H1 (cell line): Measurements from ENCODE around the gene SATB2. TPM values are rescaled to one million over a fixed set of nuclear protein-coding genes. Genes with fewer than 3 reads are reported as not detected.

Experiments
- CTCF ChIA-PET: fragments of 300-600 bp; sonication (Branson Sonifier 250); formaldehyde crosslinking; loops from one replicate; lab custom pipeline; 2021; ENCODE audit not compliant: partially characterized antibody; lab: Charles Lee
- POLR2A ChIA-PET: fragments of 300-600 bp; sonication (Branson Sonifier 250); formaldehyde crosslinking; loops from one replicate; lab custom pipeline; 2021; ENCODE audit warnings: inconsistent platforms; ENCODE audit not compliant: partially characterized antibody; lab: Charles Lee
- DNase-seq, 2 experiments: peaks; one replicate each; pipeline versions ENCODE4 v3.0.0 to v3.0.0-alpha.2; 2010 to 2022; ENCODE audit warnings: low spot score in 2 of 2, low read depth in 1 of 2, mixed read lengths in 1 of 2
- FAIRE-seq: peaks from 2 replicates; lab custom pipeline; 2011; peaks lifted over from hg19 to GRCh38; lab: Jason Lieb, UNC
- H2AFZ ChIP-seq: 2 replicates; pipeline ENCODE4 v1.8.1; 2012; ENCODE audit warnings: low read length, inconsistent platforms
- H2AK5ac ChIP-seq: 2 replicates; pipeline ENCODE4 v1.6.1; 2013; ENCODE audit warnings: low read depth, low read length
- H2BK120ac ChIP-seq: replicated peaks from 2 replicates; pipeline ENCODE3; 2013; ENCODE audit warnings: low read depth, low read length, inconsistent platforms
- H2BK12ac ChIP-seq: 2 replicates; pipeline ENCODE4 v1.6.1; 2013; ENCODE audit warnings: low read depth, low read length
- H2BK15ac ChIP-seq: 2 replicates; pipeline ENCODE4 v1.6.1; 2013; ENCODE audit warnings: low read length
- H2BK20ac ChIP-seq: 2 replicates; pipeline ENCODE4 v1.6.1; 2013; ENCODE audit warnings: low read length
- H2BK5ac ChIP-seq: 2 replicates; pipeline ENCODE4 v1.6.1; 2013; ENCODE audit warnings: low read depth, low read length
- H3K14ac ChIP-seq: 2 replicates; pipeline ENCODE4 v1.6.1; 2013; ENCODE audit warnings: inconsistent platforms; ENCODE audit not compliant: insufficient read length
- H3K18ac ChIP-seq: 2 replicates; pipeline ENCODE4 v1.6.1; 2013; ENCODE audit warnings: low read length; ENCODE audit errors: extremely low read depth
- H3K23ac ChIP-seq: 2 replicates; pipeline ENCODE4 v1.6.1; 2013; ENCODE audit warnings: inconsistent platforms; ENCODE audit not compliant: insufficient read length
- H3K23me2 ChIP-seq: 2 replicates; pipeline ENCODE4 v1.6.1; 2013; ENCODE audit warnings: low read depth, low read length
- H3K27ac ChIP-seq: 2 replicates; pipeline ENCODE4 v1.6.1; 2011; ENCODE audit warnings: low read depth, low read length, inconsistent platforms
- H3K27me3 ChIP-seq, 4 experiments: replicated peaks in 1 of 4; 1 replicate in 1 of 4; 2 replicates in 3 of 4; pipeline versions ENCODE4 v1.6.1 to v1.8.1; 2011 to 2013; ENCODE audit warnings: low read length in 3 of 4, mild to moderate bottlenecking in 3 of 4, inconsistent platforms in 2 of 4, mixed read lengths in 2 of 4, moderate library complexity in 1 of 4; ENCODE audit not compliant: control insufficient read depth in 3 of 4, insufficient read depth in 3 of 4; ENCODE audit errors: extremely low read depth in 1 of 4
- H3K36me3 ChIP-seq, 4 experiments: 2 replicates each; pipeline versions ENCODE4 v1.6.1 to v1.8.1; 2011 to 2013; ENCODE audit warnings: mild to moderate bottlenecking in 4 of 4, low read length in 3 of 4, moderate library complexity in 2 of 4, control low read depth in 1 of 4, inconsistent platforms in 1 of 4; ENCODE audit not compliant: insufficient read depth in 4 of 4, control insufficient read depth in 2 of 4
- H3K4ac ChIP-seq: replicated peaks from 2 replicates; pipeline ENCODE3; 2013; ENCODE audit warnings: low read length, low read depth, mixed read lengths, inconsistent platforms; ENCODE audit not compliant: insufficient read length
- H3K4me1 ChIP-seq, 4 experiments: replicated peaks in 1 of 4; 1 replicate in 1 of 4; 2 replicates in 3 of 4; pipeline versions ENCODE4 v1.6.1 to v1.8.1; 2011 to 2013; ENCODE audit warnings: low read length in 3 of 4, inconsistent platforms in 2 of 4, mixed read lengths in 1 of 4; ENCODE audit not compliant: insufficient read depth in 4 of 4, control insufficient read depth in 3 of 4
- H3K4me2 ChIP-seq, 2 experiments: 2 replicates each; pipeline versions ENCODE4 v1.6.1 to v1.8.1; 2011 to 2013; ENCODE audit warnings: low read depth in 2 of 2, low read length in 2 of 2, control low read depth in 1 of 2, inconsistent platforms in 1 of 2, mild to moderate bottlenecking in 1 of 2; ENCODE audit not compliant: insufficient read depth in 1 of 2
- H3K4me3 ChIP-seq, 4 experiments: fragments of 200-600, 300-600 bp in 1 of 4; sonication (generic), shearing (Covaris generic), sonication (Bioruptor Twin) in 1 of 4; 2 replicates each; pipeline versions ENCODE4 v1.5.1 to v1.8.1; 2011 to 2016; ENCODE audit warnings: low read length in 4 of 4, low read depth in 3 of 4, control low read depth in 2 of 4, inconsistent platforms in 2 of 4, mild to moderate bottlenecking in 2 of 4, mixed read lengths in 1 of 4, moderate library complexity in 1 of 4; ENCODE audit not compliant: insufficient read depth in 2 of 4; ENCODE audit errors: extremely low read depth in 1 of 4
- H3K56ac ChIP-seq: replicated peaks from 2 replicates; pipeline ENCODE3; 2013; ENCODE audit warnings: low read depth, mild to moderate bottlenecking, mixed read lengths, low read length, inconsistent platforms; ENCODE audit not compliant: insufficient read length
- H3K79me1 ChIP-seq: 2 replicates; pipeline ENCODE4 v1.6.1; 2013; ENCODE audit warnings: low read depth, low read length, control low read depth
- H3K79me2 ChIP-seq, 2 experiments: 2 replicates each; pipeline versions ENCODE4 v1.6.1 to v1.8.1; 2012 to 2013; ENCODE audit warnings: low read length in 2 of 2, mild to moderate bottlenecking in 2 of 2, inconsistent platforms in 1 of 2; ENCODE audit not compliant: insufficient read depth in 2 of 2, control insufficient read depth in 1 of 2
- H3K9ac ChIP-seq, 4 experiments: replicated peaks in 1 of 4; 1 replicate in 1 of 4; 2 replicates in 3 of 4; pipeline versions ENCODE4 v1.6.1 to v1.8.1; 2011 to 2013; ENCODE audit warnings: low read depth in 3 of 4, low read length in 3 of 4, control low read depth in 2 of 4, mild to moderate bottlenecking in 2 of 4, moderate library complexity in 2 of 4, inconsistent platforms in 1 of 4; ENCODE audit errors: extremely low read depth in 1 of 4
- H3K9me3 ChIP-seq, 2 experiments: 2 replicates each; pipeline versions ENCODE4 v1.6.1 to v1.8.1; 2012 to 2013; ENCODE audit warnings: mild to moderate bottlenecking in 2 of 2, moderate library complexity in 2 of 2, control low read depth in 1 of 2, inconsistent platforms in 1 of 2, low read depth in 1 of 2, low read length in 1 of 2, mixed read lengths in 1 of 2; ENCODE audit not compliant: insufficient read depth in 2 of 2
- H4K20me1 ChIP-seq, 2 experiments: replicated peaks in 1 of 2; 2 replicates each; pipeline versions ENCODE3 to v1.8.1; 2011 to 2013; ENCODE audit warnings: inconsistent platforms in 2 of 2, low read length in 2 of 2, mild to moderate bottlenecking in 1 of 2; ENCODE audit not compliant: insufficient read depth in 2 of 2, control insufficient read depth in 1 of 2
- H4K5ac ChIP-seq: 2 replicates; pipeline ENCODE4 v1.6.1; 2013; ENCODE audit warnings: low read length, low read depth, mixed read lengths, inconsistent platforms; ENCODE audit not compliant: insufficient read length
- H4K8ac ChIP-seq: 2 replicates; pipeline ENCODE4 v1.8.0; 2013; ENCODE audit warnings: mild to moderate bottlenecking, moderate library complexity, low read length, inconsistent platforms; ENCODE audit not compliant: insufficient read depth; ENCODE audit errors: extremely low read depth
- H4K91ac ChIP-seq: replicated peaks from 2 replicates; pipeline ENCODE3; 2013; ENCODE audit warnings: low read length, mixed read lengths, inconsistent platforms; ENCODE audit not compliant: insufficient read length
- ASH2L ChIP-seq: fragments of 200-600, 300-600 bp; sonication (generic); IDR thresholded peaks from one replicate; pipeline ENCODE4 v1.7.1; 2017; ENCODE audit warnings: low read length
- CHD2 ChIP-seq: IDR thresholded peaks from 2 replicates; pipeline ENCODE4 v1.6.1; 2012; ENCODE audit warnings: low read length, improper control_type of control experiment
- GABPA ChIP-seq: IDR thresholded peaks from 2 replicates; pipeline ENCODE4 v1.6.1; 2011; ENCODE audit warnings: mild to moderate bottlenecking, low read length, moderate library complexity, borderline replicate concordance; ENCODE audit not compliant: insufficient read depth
- JUN ChIP-seq: IDR thresholded peaks from 2 replicates; pipeline ENCODE4 v1.6.1; 2011; ENCODE audit warnings: low read depth, mild to moderate bottlenecking, improper control_type of control experiment, low read length
- POLR2AphosphoS5 ChIP-seq: IDR thresholded peaks from 2 replicates; pipeline ENCODE4 v1.6.1; 2011; ENCODE audit warnings: low read depth, low read length
- RNF2 ChIP-seq: fragments of 200-900, 300-1000 bp; sonication (generic); IDR thresholded peaks from 2 replicates; pipeline ENCODE4 v1.7.1; 2016; ENCODE audit warnings: borderline replicate concordance, low read depth, mild to moderate bottlenecking, antibody characterized with exemption, low read length; ENCODE audit not compliant: poor library complexity, severe bottlenecking; ENCODE audit errors: missing control alignments
- SAP30 ChIP-seq: fragments of 300-600 bp; sonication (generic); IDR thresholded peaks from 2 replicates; pipeline ENCODE4 v1.7.1; 2012; ENCODE audit warnings: low read length, moderate library complexity, mild to moderate bottlenecking, inconsistent platforms; ENCODE audit not compliant: insufficient read depth, insufficient replicate concordance
- SIRT6 ChIP-seq: IDR thresholded peaks from one replicate; pipeline ENCODE4 v1.7.1; 2012; ENCODE audit warnings: low read length, inconsistent platforms
- TAF1 ChIP-seq: IDR thresholded peaks from 2 replicates; pipeline ENCODE4 v1.6.1; 2011; ENCODE audit warnings: mild to moderate bottlenecking, low read depth, low read length
- TEAD4 ChIP-seq: IDR thresholded peaks from 2 replicates; pipeline ENCODE4 v1.6.1; 2012; ENCODE audit warnings: low read depth, low read length, inconsistent platforms, mixed read lengths
- WGBS, 2 experiments: shearing (Covaris generic) in 1 of 2; methylation state at CpG; one replicate each; pipeline versions ENCODE4 v1.1.6 to v1.1.7; 2013 to 2015; ENCODE audit warnings: low lambda C conversion rate in 2 of 2, mixed read lengths in 2 of 2, inconsistent platforms in 1 of 2, low coverage in 1 of 2, missing lambda C conversion rate in 1 of 2; ENCODE audit not compliant: insufficient replicate concordance in 2 of 2, insufficient coverage in 1 of 2, insufficient read length in 1 of 2; ENCODE audit errors: extremely low coverage in 1 of 2, missing lambda C conversion rate in 1 of 2; 5-methylcytosine and 5-hydroxymethylcytosine counted together
- polyA plus RNA-seq, 7 experiments: library from polyadenylated mRNA; depleted of rRNA in 3 of 7; stranded (reverse) in 5 of 7; unstranded in 2 of 7; fragments of >200 nt in 5 of 7; fragments of 200-250 nt in 2 of 7; gene quantifications; 1 replicate in 5 of 7; 2 replicates in 1 of 7; 4 replicates in 1 of 7; pipeline versions ENCODE4 v1.2.1 to v1.2.3, GENCODE V29; 2011 to 2013; ENCODE audit warnings: missing spikeins in 2 of 7, mixed read lengths in 2 of 7
- total RNA-seq: library from RNA; stranded (reverse); fragmentation: NEBNext Ultra II Directional; extraction: Animal tissue kit (Norgen Biotek cat#: 25700); gene quantifications from 2 replicates; pipeline ENCODE4 v1.2.1, GENCODE V29; 2021
- TF ChIP-seq, protein P1 (sequence below): IDR thresholded peaks from 2 replicates; pipeline ENCODE4 v1.6.1; 2012; ENCODE audit warnings: low read length, inconsistent platforms
- TF ChIP-seq, protein P2 (sequence below): IDR thresholded peaks from 2 replicates; pipeline ENCODE4 v1.6.1; 2011; ENCODE audit warnings: low read length, improper control_type of control experiment

Gene SATB2
- total and polyA plus RNA-seq, 2 of the 8 experiments (the other 6 are each of a cell fraction or from before 2014, with no cell fraction given): 1.3 to 5.7 TPM

DNA sequence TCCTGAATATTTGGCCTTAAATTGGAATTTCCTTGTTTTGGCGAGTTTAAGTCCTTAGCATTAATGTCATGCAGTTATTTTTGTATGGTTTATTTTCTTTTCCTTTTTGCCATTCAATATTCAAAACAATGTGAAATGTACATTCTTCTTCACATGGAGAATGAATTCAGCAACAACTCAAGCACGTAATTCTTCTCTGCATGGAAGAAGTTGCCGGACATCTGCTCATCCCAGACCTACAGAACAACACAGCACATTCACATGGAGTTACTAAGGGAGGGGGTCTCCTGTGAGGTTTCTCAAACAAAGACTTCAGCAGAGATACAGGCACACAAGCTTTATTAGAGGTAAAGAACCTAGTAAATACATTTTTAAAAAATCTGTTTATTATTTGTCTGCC lies 236.8 kb downstream of the SATB2 start:
- H3K4me1 ChIP-seq: no peaks in the 10 kb centered on the region
- H3K27ac ChIP-seq: no peak overlapping the region
- no peaks in the 10 kb centered on the region; a peak in 1 of 8 replicates for H3K36me3 ChIP-seq
- H2BK120ac ChIP-seq: no peak overlapping the region
- no peak overlapping the region for H3K14ac ChIP-seq
- 98% methylated on average over 3 of the region's 3 CpGs; no CpG with 5 or more reads in 1 of the 2 experiments for WGBS, 2 experiments
- no peak overlapping the region for H2BK5ac ChIP-seq
- no peak overlapping the region for H3K18ac ChIP-seq
- H2BK20ac ChIP-seq: no peak overlapping the region
- no peak overlapping the region for H2AK5ac ChIP-seq
- no peak overlapping the region for H4K5ac ChIP-seq
- H3K23me2 ChIP-seq: no peaks in the 10 kb centered on the region
- no peak overlapping the region for H4K91ac ChIP-seq
- H3K56ac ChIP-seq: no peak overlapping the region
- H3K4ac ChIP-seq: no peak overlapping the region
- H2AFZ ChIP-seq: no peak overlapping the region
- no peak overlapping the region for H3K23ac ChIP-seq
- no peaks in the 10 kb centered on the region for H3K79me1 ChIP-seq
- H2BK15ac ChIP-seq: no peak overlapping the region
- DNase-seq (no peak), FAIRE-seq (no peak)
- H3K27me3 ChIP-seq: no peaks in the 10 kb centered on the region
- H3K4me3 ChIP-seq: no peak overlapping the region
- no peak overlapping the region for H2BK12ac ChIP-seq
- no peaks in the 10 kb centered on the region for H3K79me2 ChIP-seq
- ChIA-PET POLR2A (no interaction called here), CTCF (no interaction called here)
- H4K8ac ChIP-seq: no peak overlapping the region
- H3K4me2 ChIP-seq: no peak overlapping the region
- peaks cover 0 to 3% of the 10 kb centered on the region in 2 experiments; a peak in 1 of 4 replicates for H3K9me3 ChIP-seq
- no peak overlapping the region for H3K9ac ChIP-seq
- no peaks in the 10 kb centered on the region for H4K20me1 ChIP-seq
- TF ChIP-seq RNF2 (no peak), SAP30 (no peak), POLR2AphosphoS5 (no peak), JUN (no peak), SIRT6 (no peak), TAF1 (no peak), CHD2 (no peak), TEAD4 (no peak), GABPA (no peak), ASH2L (no peak)
- TF ChIP-seq, protein P1, sequence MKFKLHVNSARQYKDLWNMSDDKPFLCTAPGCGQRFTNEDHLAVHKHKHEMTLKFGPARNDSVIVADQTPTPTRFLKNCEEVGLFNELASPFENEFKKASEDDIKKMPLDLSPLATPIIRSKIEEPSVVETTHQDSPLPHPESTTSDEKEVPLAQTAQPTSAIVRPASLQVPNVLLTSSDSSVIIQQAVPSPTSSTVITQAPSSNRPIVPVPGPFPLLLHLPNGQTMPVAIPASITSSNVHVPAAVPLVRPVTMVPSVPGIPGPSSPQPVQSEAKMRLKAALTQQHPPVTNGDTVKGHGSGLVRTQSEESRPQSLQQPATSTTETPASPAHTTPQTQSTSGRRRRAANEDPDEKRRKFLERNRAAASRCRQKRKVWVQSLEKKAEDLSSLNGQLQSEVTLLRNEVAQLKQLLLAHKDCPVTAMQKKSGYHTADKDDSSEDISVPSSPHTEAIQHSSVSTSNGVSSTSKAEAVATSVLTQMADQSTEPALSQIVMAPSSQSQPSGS: no peak
- TF ChIP-seq, protein P2, sequence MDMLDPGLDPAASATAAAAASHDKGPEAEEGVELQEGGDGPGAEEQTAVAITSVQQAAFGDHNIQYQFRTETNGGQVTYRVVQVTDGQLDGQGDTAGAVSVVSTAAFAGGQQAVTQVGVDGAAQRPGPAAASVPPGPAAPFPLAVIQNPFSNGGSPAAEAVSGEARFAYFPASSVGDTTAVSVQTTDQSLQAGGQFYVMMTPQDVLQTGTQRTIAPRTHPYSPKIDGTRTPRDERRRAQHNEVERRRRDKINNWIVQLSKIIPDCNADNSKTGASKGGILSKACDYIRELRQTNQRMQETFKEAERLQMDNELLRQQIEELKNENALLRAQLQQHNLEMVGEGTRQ: no peak
